ENCODE measurements around the gene TRAK2.

GRCh38 chr2:201414099-201415023, 36.9 kb downstream of the TRAK2 start:
- TF ChIP-seq CTCF (conservative IDR thresholded peaks at IDR 0.05 in 1 of 2, IDR thresholded peaks at IDR 0.05 in 1 of 2; ENCODE audit: extremely low read depth in 1 of 2, insufficient read depth in 1 of 2, low read depth in 1 of 2, low read length in 2 of 2) (no peak), EZH2 (IDR thresholded peaks at IDR 0.05; ENCODE audit: borderline replicate concordance, low read length) (no peak)

All from mammary epithelial cell (primary cell).